OCI-LY1 (cell line): ENCODE data around the gene TUBGCP6.

Experiments used
- H2AFZ ChIP-seq: fragments of 200-600 bp; sonication (generic), shearing (Covaris generic); 2 replicates; pipeline ENCODE4 v1.6.0; 2014; ENCODE audit warnings: antibody characterized with exemption, mild to moderate bottlenecking, low read length
- H3F3A ChIP-seq: fragments of 200-600 bp; sonication (generic), shearing (Covaris generic); 2 replicates; pipeline ENCODE4 v1.6.0; 2014; ENCODE audit warnings: mild to moderate bottlenecking, antibody characterized with exemption, low read length, moderate library complexity; ENCODE audit not compliant: insufficient read depth
- H3K27ac ChIP-seq: fragments of 200-600 bp; sonication (generic); 2 replicates; pipeline ENCODE4 v1.5.1; 2014; ENCODE audit warnings: low read length, mixed run types, mild to moderate bottlenecking, low read depth; ENCODE audit not compliant: poor library complexity, severe bottlenecking
- H3K27me3 ChIP-seq: fragments of 200-600 bp; sonication (generic); 2 replicates; pipeline ENCODE4 v1.6.0; 2014; ENCODE audit warnings: antibody characterized with exemption, mild to moderate bottlenecking, low read length, moderate library complexity; ENCODE audit not compliant: insufficient read depth
- H3K36me3 ChIP-seq: fragments of 200-600 bp; sonication (generic); 2 replicates; pipeline ENCODE4 v1.6.1; 2014; ENCODE audit warnings: mild to moderate bottlenecking, antibody characterized with exemption, low read length, moderate library complexity, mixed read lengths; ENCODE audit not compliant: insufficient read depth
- H3K4me1 ChIP-seq: fragments of 200-600 bp; sonication (generic); 2 replicates; pipeline ENCODE4 v1.5.1; 2014; ENCODE audit warnings: mild to moderate bottlenecking, low read length, moderate library complexity; ENCODE audit not compliant: insufficient read depth, severe bottlenecking
- H3K4me2 ChIP-seq: fragments of 200-600 bp; sonication (generic), shearing (Covaris generic); 2 replicates; pipeline ENCODE4 v1.6.1; 2014; ENCODE audit warnings: low read length
- H3K4me3 ChIP-seq: fragments of 200-600 bp; sonication (generic); 2 replicates; pipeline ENCODE4 v1.5.1; 2014; ENCODE audit warnings: low read length, low read depth, mild to moderate bottlenecking, mixed read lengths; ENCODE audit not compliant: poor library complexity, severe bottlenecking
- H3K79me2 ChIP-seq: fragments of 200-600 bp; shearing (Covaris generic); 2 replicates; pipeline ENCODE4 v1.6.1; 2016; ENCODE audit warnings: mixed run types, low read length, mixed read lengths; ENCODE audit not compliant: insufficient read depth
- H3K9ac ChIP-seq: fragments of 200-600 bp; sonication (generic), shearing (Covaris generic); 2 replicates; pipeline ENCODE4 v1.6.1; 2014; ENCODE audit warnings: mild to moderate bottlenecking, low read length, mixed read lengths
- H3K9me2 ChIP-seq: fragments of 200-600 bp; sonication (generic), shearing (Covaris generic); 2 replicates; pipeline ENCODE4 v1.6.1; 2014; ENCODE audit warnings: low read depth, mild to moderate bottlenecking, low read length, mixed read lengths
- H3K9me3 ChIP-seq: fragments of 200-600 bp; shearing (Covaris generic); 2 replicates; pipeline ENCODE4 v1.6.1; 2014; ENCODE audit warnings: low read length, mixed read lengths
- H4K20me1 ChIP-seq: fragments of 200-600 bp; sonication (generic), shearing (Covaris generic); 2 replicates; pipeline ENCODE4 v1.6.0; 2016; ENCODE audit warnings: mild to moderate bottlenecking, low read length; ENCODE audit not compliant: insufficient read depth
- CTCF ChIP-seq: fragments of 200-600 bp; sonication (generic), shearing (Covaris generic); IDR thresholded peaks from 2 replicates; pipeline ENCODE4 v1.5.1; 2017; ENCODE audit warnings: mild to moderate bottlenecking, antibody characterized with exemption, low read length, moderate library complexity, mixed read lengths
- EZH2 ChIP-seq: fragments of 200-600 bp; sonication (generic), shearing (Covaris generic); IDR thresholded peaks from 2 replicates; pipeline ENCODE4 v1.8.0; 2017; ENCODE audit warnings: borderline replicate concordance, mixed run types, mild to moderate bottlenecking, antibody characterized with exemption, low read length, moderate library complexity, mixed read lengths

TUBGCP6 gene

GRCh38 chr22:50236731-50237409 lies 8.0 kb downstream of the TUBGCP6 start:
- H3K79me2 ChIP-seq: peaks cover 9% of the 10 kb centered on the region
- no peaks in the 10 kb centered on the region for H3K9me2 ChIP-seq
- no peaks in the 10 kb centered on the region for H3F3A ChIP-seq
- TF ChIP-seq CTCF (peak; percentile 65), EZH2 (no peak)
- H3K27me3 ChIP-seq: no peaks in the 10 kb centered on the region
- H4K20me1 ChIP-seq: no peaks in the 10 kb centered on the region
- H3K4me2 ChIP-seq: no peak overlapping the region
- H3K27ac ChIP-seq: no peak overlapping the region
- H3K9ac ChIP-seq: no peak overlapping the region
- no peaks in the 10 kb centered on the region for H3K9me3 ChIP-seq
- H2AFZ ChIP-seq: no peak overlapping the region
- H3K4me3 ChIP-seq: no peak overlapping the region
- H3K36me3 ChIP-seq: peaks cover 47% of the 10 kb centered on the region
- H3K4me1 ChIP-seq: peaks cover 18% of the 10 kb centered on the region

GRCh38 chr22:50233223-50233622 lies 11.6 kb downstream of the TUBGCP6 start:
- no peak for TF ChIP-seq EZH2
- no peak for TF ChIP-seq CTCF
- Histone ChIP-seq H4K20me1 (no peaks in the 10 kb centered on the region), H3K27ac (no peak overlapping the region), H3K4me2 (no peak overlapping the region), H3K4me1 (no peaks in the 10 kb centered on the region), H3K9me2 (no peaks in the 10 kb centered on the region), H3F3A (no peaks in the 10 kb centered on the region), H2AFZ (no peak overlapping the region), H3K36me3 (peaks cover 42% of the 10 kb centered on the region), H3K79me2 (no peaks in the 10 kb centered on the region), H3K9me3 (no peaks in the 10 kb centered on the region), H3K4me3 (no peak overlapping the region), H3K9ac (no peak overlapping the region), H3K27me3 (no peaks in the 10 kb centered on the region)

- TF ChIP-seq CTCF: no peak
- no peak for TF ChIP-seq EZH2
- Histone ChIP-seq H3K4me3 (no peak overlapping the region), H3K36me3 (peaks cover 45% of the 10 kb centered on the region), H3K27ac (no peak overlapping the region), H3K9ac (no peak overlapping the region), H3K9me2 (no peaks in the 10 kb centered on the region), H3K27me3 (no peaks in the 10 kb centered on the region), H3K4me2 (no peak overlapping the region), H2AFZ (no peak overlapping the region), H3K79me2 (no peaks in the 10 kb centered on the region), H3F3A (no peaks in the 10 kb centered on the region), H3K9me3 (no peaks in the 10 kb centered on the region), H3K4me1 (no peaks in the 10 kb centered on the region), H4K20me1 (no peaks in the 10 kb centered on the region)
These were observed 12.2 kb downstream of the TUBGCP6 start for GRCh38 chr22:50232481-50233151.
